Neural cell (in vitro differentiated cells): Measurements from ENCODE around the gene SGMS2.

Source experiments
- CTCF ChIP-seq: fragments of 450-650 bp; IDR thresholded peaks from 2 replicates; pipeline ENCODE4 v1.5.1; 2014; ENCODE audit warnings: antibody characterized with exemption, mild to moderate bottlenecking, moderate library complexity; ENCODE audit not compliant: poor library complexity, severe bottlenecking
- EZH2 ChIP-seq: fragments of 200-600, 300-800 bp; shearing (Covaris generic), sonication (generic); IDR thresholded peaks from 2 replicates; pipeline ENCODE4 v1.6.1; 2014; ENCODE audit warnings: antibody characterized with exemption, low read length, borderline replicate concordance, mild to moderate bottlenecking; ENCODE audit not compliant: insufficient read depth, poor library complexity, severe bottlenecking
- MXI1 ChIP-seq: fragments of 450-650 bp; conservative IDR thresholded peaks from 2 replicates; pipeline ENCODE4 v1.6.1; 2014; ENCODE audit warnings: antibody characterized with exemption, mild to moderate bottlenecking; ENCODE audit not compliant: poor library complexity, severe bottlenecking
- POLR2AphosphoS5 ChIP-seq: IDR thresholded peaks from 2 replicates; pipeline ENCODE4 v1.6.1; 2012
- RAD21 ChIP-seq: fragments of 450-650 bp; conservative IDR thresholded peaks from 2 replicates; pipeline ENCODE4 v1.6.1; 2014; ENCODE audit warnings: antibody characterized with exemption, mild to moderate bottlenecking, moderate library complexity
- SMC3 ChIP-seq: fragments of 450-650 bp; conservative IDR thresholded peaks from 2 replicates; pipeline ENCODE4 v1.6.1; 2014; ENCODE audit warnings: antibody characterized with exemption, mild to moderate bottlenecking, moderate library complexity; ENCODE audit not compliant: poor library complexity

- TF ChIP-seq CTCF (no peak), MXI1 (no peak), SMC3 (no peak), POLR2AphosphoS5 (no peak), RAD21 (no peak), EZH2 (no peak)
Measured at GRCh38 chr4:107870236-107870635, 45.5 kb downstream of the SGMS2 start.
